Sigmoid colon (tissue), 4 donors: ENCODE data around the gene CFAP210.

Experiments used
- CTCF ChIP-seq, 4 experiments: fragments of 450-650 bp in 3 of 4; fragments of 200-600 bp in 1 of 4; IDR thresholded peaks; one replicate each; pipeline ENCODE4 v1.5.1; 2016 to 2019; ENCODE audit warnings: antibody characterized with exemption in 4 of 4, mild to moderate bottlenecking in 3 of 4, moderate library complexity in 2 of 4
- POLR2A ChIP-seq, 2 donors: fragments of 450-650 bp; IDR thresholded peaks; one replicate each; pipeline ENCODE4 v1.6.1; 2016; ENCODE audit warnings: antibody characterized with exemption in 2 of 2, mild to moderate bottlenecking in 2 of 2, moderate library complexity in 2 of 2
- POLR2AphosphoS5 ChIP-seq, 4 donors: sonication (generic); formaldehyde crosslinking; IDR thresholded peaks; one replicate each; pipeline ENCODE4 v1.6.1; 2017; ENCODE audit warnings: antibody characterized with exemption in 4 of 4

GRCh38 chr2:169644173-169644572, 50.0 kb downstream of the CFAP210 start:
- TF ChIP-seq CTCF (IDR thresholded peaks at IDR 0.05) (no peak), POLR2AphosphoS5 (IDR thresholded peaks at IDR 0.05) (peak in 1 of 4 donors; percentile 11), POLR2A (IDR thresholded peaks at IDR 0.05) (no peak)
